ENCODE measurements around the gene OLFML1. TPM values are rescaled to one million over a fixed set of nuclear protein-coding genes. Genes with fewer than 3 reads are reported as not detected.

OLFML1 gene
- polyA plus RNA-seq, 2 of the 4 experiments (the other 2 are of a cell fraction), result not detected

DNA sequence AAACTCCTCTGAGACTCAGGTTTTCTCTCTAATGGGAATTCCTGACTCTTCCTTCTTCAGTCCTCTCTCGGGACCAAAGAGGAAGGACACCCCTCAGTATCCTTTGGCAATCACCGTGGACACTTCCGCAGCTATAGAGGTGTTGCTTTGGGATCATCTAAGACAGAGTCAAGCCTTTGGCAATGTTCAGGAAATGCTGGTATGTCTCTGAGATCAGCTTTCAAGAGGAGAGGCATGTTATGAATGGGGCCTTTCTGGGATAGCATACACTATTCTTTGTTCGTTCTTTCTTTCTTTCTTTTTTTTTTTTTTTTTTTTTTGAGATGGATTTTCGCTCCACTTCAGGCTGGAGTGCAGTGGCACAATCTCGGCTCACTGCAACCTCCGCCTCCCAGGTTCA, 14.2 kb upstream of the OLFML1 start (continued):
- TF ChIP-seq E2F6 (IDR thresholded peaks at IDR 0.05; ENCODE audit: borderline replicate concordance, low read depth) (no peak), ZSCAN20 (CRISPR knock-in tag; IDR thresholded peaks at IDR 0.05) (no peak), BHLHE40 (IDR thresholded peaks at IDR 0.05; ENCODE audit: low read depth, low read length) (no peak), HOXB5 (CRISPR knock-in tag; IDR thresholded peaks at IDR 0.05) (no peak)
- TF ChIP-seq, protein P1, sequence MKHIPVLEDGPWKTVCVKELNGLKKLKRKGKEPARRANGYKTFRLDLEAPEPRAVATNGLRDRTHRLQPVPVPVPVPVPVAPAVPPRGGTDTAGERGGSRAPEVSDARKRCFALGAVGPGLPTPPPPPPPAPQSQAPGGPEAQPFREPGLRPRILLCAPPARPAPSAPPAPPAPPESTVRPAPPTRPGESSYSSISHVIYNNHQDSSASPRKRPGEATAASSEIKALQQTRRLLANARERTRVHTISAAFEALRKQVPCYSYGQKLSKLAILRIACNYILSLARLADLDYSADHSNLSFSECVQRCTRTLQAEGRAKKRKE (CRISPR knock-in tag; IDR thresholded peaks at IDR 0.05; ENCODE audit: low read depth), result no peak

- POLR2A ChIA-PET, result no interaction called here
- no peak for DNase-seq (ENCODE audit: low read depth in 1 of 2, low spot score in 1 of 2)
- ATAC-seq, result no peak
- H3K4me2 ChIP-seq, result no peak overlapping the region
- no peak for FAIRE-seq
- H3K27ac ChIP-seq, result no peak overlapping the region
- CTCF ChIA-PET, result interaction anchor here (1.5 kb wide), 1 partner anchor 23 kb away, joined by 3 read pairs; no protein-coding TSS in a partner anchor
- H3K9me3 ChIP-seq, result no peaks in the 10 kb centered on the region
- no peak overlapping the region for H3K4me3 ChIP-seq
- WGBS (ENCODE audit: missing lambda C conversion rate), result 0% methylated on average over 1 of the region's 1 CpG
- no peaks in the 10 kb centered on the region for H3K4me1 ChIP-seq
- no peak for TF ChIP-seq SMC3 (IDR thresholded peaks at IDR 0.05)
- no peak for TF ChIP-seq KDM1A (IDR thresholded peaks at IDR 0.05; ENCODE audit: low read depth)
- no peak for TF ChIP-seq ELK1 (IDR thresholded peaks at IDR 0.05; ENCODE audit: low read depth, low read length)
- TF ChIP-seq RARB (CRISPR knock-in tag; IDR thresholded peaks at IDR 0.05), result no peak
- no peak for TF ChIP-seq BCL3 (IDR thresholded peaks at IDR 0.05)
- TF ChIP-seq CBX2 (IDR thresholded peaks at IDR 0.05; ENCODE audit: borderline replicate concordance, low read depth), result no peak
- TF ChIP-seq ZC3H11A (IDR thresholded peaks at IDR 0.05), result no peak
- no peak for TF ChIP-seq FOXS1 (CRISPR knock-in tag; IDR thresholded peaks at IDR 0.05)
- TF ChIP-seq RNF2 (IDR thresholded peaks at IDR 0.05; ENCODE audit: borderline replicate concordance, low read depth), result no peak
- no peak for TF ChIP-seq RCOR1 (IDR thresholded peaks at IDR 0.05; ENCODE audit: low read depth, low read length)
- no peak for TF ChIP-seq TFCP2L1 (CRISPR knock-in tag; IDR thresholded peaks at IDR 0.05)
These were observed 11.6 kb upstream of the OLFML1 start for GRCh38 chr11:7473717-7474116.

DNA sequence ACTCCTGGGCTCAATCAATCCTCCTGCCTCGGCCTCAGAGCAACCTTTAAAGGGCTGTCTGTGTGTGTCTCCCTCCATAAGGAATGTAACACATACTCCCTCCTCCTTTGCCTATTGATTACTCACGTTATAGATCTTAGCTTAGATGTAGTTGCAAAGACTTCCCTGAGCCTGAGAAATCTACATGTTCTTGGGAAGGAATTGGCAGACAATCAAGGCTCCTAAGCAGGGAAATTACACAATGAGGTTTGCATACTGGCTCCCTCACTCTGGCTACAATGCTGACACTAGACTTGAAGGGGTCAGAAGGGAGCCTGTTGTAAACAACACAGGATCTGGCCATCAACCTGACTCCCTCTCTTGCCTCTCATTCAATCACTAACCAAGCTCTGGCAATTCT, 5.2 kb upstream of the OLFML1 start:
- CTCF ChIA-PET, result no interaction called here
- H3K4me1 ChIP-seq, result no peaks in the 10 kb centered on the region
- FAIRE-seq, result no peak
- 3% methylated on average over 2 of the region's 2 CpGs for WGBS (ENCODE audit: missing lambda C conversion rate)
- no peak for TF ChIP-seq HDAC2 (IDR thresholded peaks at IDR 0.05)
- no peak for TF ChIP-seq ELK1 (IDR thresholded peaks at IDR 0.05; ENCODE audit: low read depth, low read length)
- TF ChIP-seq RAD21 (conservative IDR thresholded peaks at IDR 0.05 in 1 of 2, IDR thresholded peaks at IDR 0.05 in 1 of 2), result no peak
- no peak for TF ChIP-seq ESRRA (IDR thresholded peaks at IDR 0.05; ENCODE audit: borderline replicate concordance, low read length)
- TF ChIP-seq PHF8 (IDR thresholded peaks at IDR 0.05; ENCODE audit: borderline replicate concordance, low read depth), result no peak
- TF ChIP-seq FOSB (CRISPR knock-in tag; IDR thresholded peaks at IDR 0.05), result no peak
- no peak for TF ChIP-seq MAFK (IDR thresholded peaks at IDR 0.05; ENCODE audit: partially characterized antibody)
- no peak for TF ChIP-seq BCL3 (IDR thresholded peaks at IDR 0.05)
- no peak for ATAC-seq
- no peaks in the 10 kb centered on the region for H3K9me3 ChIP-seq
- no peak overlapping the region for H3K27ac ChIP-seq
- DNase-seq (ENCODE audit: low read depth in 1 of 2, low spot score in 1 of 2), result no peak
- POLR2A ChIA-PET, result no interaction called here
- no peak overlapping the region for H3K4me2 ChIP-seq
- no peak overlapping the region for H3K4me3 ChIP-seq
